Loucy (cell line): ENCODE results near the gene SCML2.

Experiments used
- EZH2phosphoT487 ChIP-seq: fragments of 200-600 bp; IDR thresholded peaks from 2 replicates; pipeline ENCODE4 v1.6.1; 2018; ENCODE audit warnings: antibody characterized with exemption, mild to moderate bottlenecking, moderate library complexity, borderline replicate concordance
- TF ChIP-seq, protein P1 (sequence below): fragments of 200-600 bp; sonication (generic); conservative IDR thresholded peaks from 2 replicates; pipeline ENCODE4 v1.5.1; 2014; ENCODE audit warnings: mild to moderate bottlenecking, antibody characterized with exemption, low read length

GRCh38 chrX:18348047-18348446 is 6.4 kb downstream of the SCML2 start:
- TF ChIP-seq, protein P1, sequence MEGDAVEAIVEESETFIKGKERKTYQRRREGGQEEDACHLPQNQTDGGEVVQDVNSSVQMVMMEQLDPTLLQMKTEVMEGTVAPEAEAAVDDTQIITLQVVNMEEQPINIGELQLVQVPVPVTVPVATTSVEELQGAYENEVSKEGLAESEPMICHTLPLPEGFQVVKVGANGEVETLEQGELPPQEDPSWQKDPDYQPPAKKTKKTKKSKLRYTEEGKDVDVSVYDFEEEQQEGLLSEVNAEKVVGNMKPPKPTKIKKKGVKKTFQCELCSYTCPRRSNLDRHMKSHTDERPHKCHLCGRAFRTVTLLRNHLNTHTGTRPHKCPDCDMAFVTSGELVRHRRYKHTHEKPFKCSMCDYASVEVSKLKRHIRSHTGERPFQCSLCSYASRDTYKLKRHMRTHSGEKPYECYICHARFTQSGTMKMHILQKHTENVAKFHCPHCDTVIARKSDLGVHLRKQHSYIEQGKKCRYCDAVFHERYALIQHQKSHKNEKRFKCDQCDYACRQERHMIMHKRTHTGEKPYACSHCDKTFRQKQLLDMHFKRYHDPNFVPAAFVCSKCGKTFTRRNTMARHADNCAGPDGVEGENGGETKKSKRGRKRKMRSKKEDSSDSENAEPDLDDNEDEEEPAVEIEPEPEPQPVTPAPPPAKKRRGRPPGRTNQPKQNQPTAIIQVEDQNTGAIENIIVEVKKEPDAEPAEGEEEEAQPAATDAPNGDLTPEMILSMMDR = no peak
- TF ChIP-seq EZH2phosphoT487 = no peak
